B cell (primary cell): ENCODE data around the gene ZBTB6. TPM values are rescaled to one million over a fixed set of nuclear protein-coding genes. Genes with fewer than 3 reads are reported as not detected.

Experiments used
- ATAC-seq: fragments of 200-7000 bp; cut with Tn5 transposase; one replicate; pipeline ENCODE4 v1.10.0; 2021; ENCODE audit warnings: low read depth, mild to moderate bottlenecking, moderate number of reproducible peaks, moderate library complexity
- CTCF ChIA-PET: fragments of 350-600 bp; sonication (Branson Sonifier 250); formaldehyde crosslinking; loops from one replicate; lab custom pipeline; 2021; ENCODE audit warnings: antibody characterized with exemption, inconsistent platforms; lab: Charles Lee
- POLR2A ChIA-PET: fragments of 350-600 bp; sonication (Branson Sonifier 250); formaldehyde crosslinking; loops from one replicate; lab custom pipeline; 2021; ENCODE audit warnings: antibody characterized with exemption; lab: Charles Lee
- DNase-seq: peaks from one replicate; pipeline ENCODE4 v3.0.0; 2013
- H2AFZ ChIP-seq: 2 replicates; pipeline ENCODE4 v1.6.1; 2012; ENCODE audit warnings: mild to moderate bottlenecking, low read depth, low read length; ENCODE audit not compliant: insufficient read depth, poor library complexity, severe bottlenecking
- H3K27ac ChIP-seq, 2 donors: 1 replicate in 1 of 2; 2 replicates in 1 of 2; pipeline ENCODE4 v1.5.1; 2012 to 2013; ENCODE audit warnings: low read length in 2 of 2, mild to moderate bottlenecking in 2 of 2, moderate library complexity in 1 of 2
- H3K27me3 ChIP-seq, 4 experiments: fragments of 200-600 bp in 1 of 4; sonication (generic) in 1 of 4; replicated peaks in 1 of 4; 1 replicate in 2 of 4; 2 replicates in 2 of 4; pipeline versions ENCODE4 v1.6.1 to v1.7.0; 2013 to 2016; ENCODE audit warnings: low read length in 3 of 4, mild to moderate bottlenecking in 2 of 4, mixed read lengths in 1 of 4, moderate library complexity in 1 of 4; ENCODE audit not compliant: insufficient read depth in 4 of 4, control insufficient read depth in 3 of 4; ENCODE audit errors: control extremely low read depth in 1 of 4
- H3K36me3 ChIP-seq, 2 experiments: replicated peaks in 1 of 2; 1 replicate in 1 of 2; 2 replicates in 1 of 2; pipeline versions ENCODE4 v1.6.1 to v1.7.1; 2013; ENCODE audit warnings: low read length in 1 of 2; ENCODE audit not compliant: insufficient read depth in 2 of 2, control insufficient read depth in 1 of 2; ENCODE audit errors: control extremely low read depth in 1 of 2, extremely low read depth in 1 of 2
- H3K4me1 ChIP-seq, 2 donors: fragments of 200-600 bp in 1 of 2; sonication (generic) in 1 of 2; 1 replicate in 1 of 2; 2 replicates in 1 of 2; pipeline versions ENCODE4 v1.5.1 to v1.6.1; 2013 to 2017; ENCODE audit warnings: low read length in 2 of 2; ENCODE audit not compliant: control insufficient read depth in 2 of 2, insufficient read depth in 2 of 2
- H3K4me2 ChIP-seq: replicated peaks from 2 replicates; pipeline ENCODE3; 2012; ENCODE audit warnings: mild to moderate bottlenecking, low read depth, low read length; ENCODE audit not compliant: poor library complexity, severe bottlenecking
- H3K4me3 ChIP-seq, 5 experiments: fragments of 200-600 bp in 1 of 5; sonication (generic) in 1 of 5; 1 replicate in 3 of 5; 2 replicates in 2 of 5; pipeline versions ENCODE4 v1.5.1 to v1.7.0; 2011 to 2016; ENCODE audit warnings: low read length in 4 of 5, mild to moderate bottlenecking in 4 of 5, low read depth in 2 of 5, control low read depth in 1 of 5, moderate library complexity in 1 of 5; ENCODE audit not compliant: insufficient read depth in 1 of 5; ENCODE audit errors: control extremely low read depth in 1 of 5, extremely low read depth in 1 of 5
- H3K79me2 ChIP-seq: fragments of 200-600 bp; sonication (generic); one replicate; pipeline ENCODE4 v1.6.0; 2016; ENCODE audit warnings: low read length; ENCODE audit not compliant: control insufficient read depth, insufficient read depth
- H3K9ac ChIP-seq: fragments of 200-600 bp; sonication (generic); 2 replicates; pipeline ENCODE4 v1.6.1; 2017; ENCODE audit warnings: mild to moderate bottlenecking, low read length, moderate library complexity
- H3K9me3 ChIP-seq, 3 donors: one replicate each; pipeline versions ENCODE4 v1.6.1 to v1.7.1; 2013; ENCODE audit warnings: low read length in 2 of 3; ENCODE audit not compliant: control insufficient read depth in 2 of 3, insufficient read depth in 1 of 3; ENCODE audit errors: control extremely low read depth in 1 of 3
- H4K20me1 ChIP-seq: 2 replicates; pipeline ENCODE4 v1.6.0; 2012; ENCODE audit warnings: mild to moderate bottlenecking, low read length; ENCODE audit not compliant: insufficient read depth, control insufficient read depth, poor library complexity, severe bottlenecking
- H3K27ac Mint-ChIP-seq: one replicate; pipeline ENCODE4 v1.8.0; 2021; ENCODE audit warnings: mixed read lengths
- H3K27me3 Mint-ChIP-seq: one replicate; pipeline ENCODE4 v1.8.0; 2021; ENCODE audit warnings: mixed read lengths
- H3K4me1 Mint-ChIP-seq: one replicate; pipeline ENCODE4 v1.8.0; 2021; ENCODE audit warnings: mixed read lengths
- H3K4me3 Mint-ChIP-seq: one replicate; pipeline ENCODE4 v1.8.0; 2021; ENCODE audit warnings: mixed read lengths
- H3K9me3 Mint-ChIP-seq: one replicate; pipeline ENCODE4 v1.8.0; 2022; ENCODE audit warnings: mixed read lengths; ENCODE audit not compliant: insufficient read depth
- CTCF ChIP-seq: fragments of 200-600 bp; IDR thresholded peaks from one replicate; pipeline ENCODE4 v1.8.0; 2022; ENCODE audit warnings: antibody characterized with exemption, mild to moderate bottlenecking
- EZH2 ChIP-seq: IDR thresholded peaks from 2 replicates; pipeline ENCODE4 v1.6.1; 2012; ENCODE audit warnings: borderline replicate concordance, low read depth, mild to moderate bottlenecking, moderate library complexity, low read length; ENCODE audit not compliant: insufficient read depth, poor library complexity, severe bottlenecking
- WGBS: methylation state at CpG from one replicate; pipeline ENCODE4 v1.1.5; 2013; ENCODE audit warnings: missing lambda C conversion rate; ENCODE audit not compliant: insufficient coverage; 5-methylcytosine and 5-hydroxymethylcytosine counted together
- intact Hi-C: fragments of 100-400 bp; cut with micrococcal nuclease; formaldehyde crosslinking; loops from one replicate; pipeline ENCODE4 v1.10.0; 2022
- polyA plus RNA-seq: library from polyadenylated mRNA; depleted of rRNA; stranded (reverse); fragments of >200 nt; gene quantifications from 2 replicates; pipeline ENCODE4 v1.2.3, GENCODE V29; 2012
- total RNA-seq, 2 donors: library from RNA; stranded (reverse); fragments of 120-200 nt in 1 of 2; gene quantifications; 1 replicate in 1 of 2; 2 replicates in 1 of 2; pipeline versions ENCODE4 v1.2.3 to v1.2.4, GENCODE V29; 2013 to 2022

Gene ZBTB6
- total and polyA plus RNA-seq, 2 donors (not counting 1 experiment from before 2014, with no cell fraction given), result 1.3 to 19.9 TPM

DNA sequence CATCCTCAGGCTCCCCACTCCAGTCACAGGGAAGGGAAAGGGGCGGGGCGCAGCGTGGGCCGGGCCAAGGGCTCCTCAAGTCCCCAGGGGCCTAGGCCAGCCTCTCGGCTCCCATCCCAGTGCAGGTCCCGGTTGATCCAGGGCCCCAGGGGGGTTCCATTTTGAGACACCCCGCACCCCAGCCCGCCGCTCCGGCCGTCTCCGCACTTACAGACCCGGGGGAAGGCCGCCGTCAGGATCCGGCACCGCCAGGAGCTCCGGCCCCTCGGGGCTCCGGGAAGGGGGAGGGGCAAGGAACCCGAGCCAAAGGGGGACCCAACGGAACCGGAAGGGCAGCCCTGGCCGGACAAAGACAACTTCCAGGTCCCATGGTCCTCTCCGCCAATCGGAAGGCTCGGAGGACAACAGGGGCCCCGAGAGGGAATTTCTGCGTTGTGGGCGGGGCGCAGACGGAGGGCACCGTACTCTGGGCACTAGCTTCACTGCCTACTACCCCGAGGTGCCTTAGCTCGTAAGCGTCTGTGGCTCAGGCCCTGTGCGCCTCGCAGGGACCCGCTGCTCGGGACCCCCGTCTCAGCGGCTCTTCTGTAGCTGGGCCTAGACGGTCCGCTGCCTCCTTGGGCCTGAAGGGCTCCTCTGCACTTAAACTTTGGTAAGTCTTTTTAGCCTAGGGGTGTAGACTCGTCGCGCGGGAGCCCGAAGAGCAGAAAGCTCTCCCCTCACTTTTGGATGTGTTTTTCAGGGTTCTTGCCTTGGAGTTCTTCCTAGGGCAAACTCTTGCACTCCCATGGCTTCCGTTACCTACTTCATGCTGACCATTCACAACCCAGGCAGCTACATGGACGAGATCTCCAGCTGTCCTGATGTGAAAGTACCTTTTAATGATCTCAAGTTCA, 18.4 kb upstream of the ZBTB6 start, which contains the start of gene ZBTB26:
ZBTB26 (minus strand) TSS at position 287 of the 896 bp plus-strand sequence. CDS start 11,578 bp downstream, outside the sequence.
- TF ChIP-seq EZH2 (no peak), CTCF (no peak)
- peaks cover 21% of the 10 kb centered on the region for H3K4me1 Mint-ChIP-seq

More for the DNA sequence above, 18.4 kb upstream of the ZBTB6 start, which contains the start of gene ZBTB26:
- no peaks in the 10 kb centered on the region for H3K9me3 Mint-ChIP-seq
- DNase-seq (peak; percentile 93), ATAC-seq (peak; percentile 98)
- Histone ChIP-seq H2AFZ (peak within 1 kb of the TSS; percentile 91), H3K9me3 (no peaks in the 10 kb centered on the region), H4K20me1 (no peaks in the 10 kb centered on the region), H3K36me3 (peaks cover 5% of the 10 kb centered on the region in 2 experiments), H3K9ac (peak within 1 kb of the TSS; percentile 88), H3K79me2 (peaks cover 55% of the 10 kb centered on the region), H3K4me1 (peaks cover 19 to 24% of the 10 kb centered on the region in 2 donors), H3K4me2 (peak within 1 kb of the TSS; percentile 85), H3K27me3 (no peaks in the 10 kb centered on the region), H3K4me3 (peak within 1 kb of the TSS; percentile 72 to 96 (median 91)), H3K27ac (peak within 1 kb of the TSS; percentile 75 to 93)
- ChIA-PET CTCF (interaction anchor here (1.1 to 1.5 kb wide), 6 partner anchors 9 to 60 kb away, joined by 3 to 11 read pairs (median 3); partner anchors contain the start of genes RABGAP1 and ZBTB6), POLR2A (interaction anchor here (0.5 to 3.1 kb wide), 5 partner anchors 9 to 1764 kb away, joined by 3 to 34 read pairs (median 9); partner anchors contain the start of genes PDCL, RABGAP1, RC3H2 and ZBTB6)
- no peak within 1 kb of the TSS for H3K4me3 Mint-ChIP-seq
- WGBS, result under 1% methylated on average over 42 of the region's 51 CpGs
- no peaks in the 10 kb centered on the region for H3K27me3 Mint-ChIP-seq
- peak within 1 kb of the TSS; percentile 91 for H3K27ac Mint-ChIP-seq
- intact Hi-C loops, result loop anchor here (1.0 to 2.0 kb wide), 3 partner anchors 9 to 27 kb away; partner anchors contain the start of genes RC3H2 and ZBTB6
